HepG2 (cell line): Measurements from ENCODE around the gene TIMM44. TPM values are rescaled to one million over a fixed set of nuclear protein-coding genes. Genes with fewer than 3 reads are reported as not detected.

Experiments used
- ATAC-seq: fragments of 200-7000 bp; cut with Tn5 transposase; 3 replicates; pipeline ENCODE4 v1.9.1; 2020; ENCODE audit warnings: mild to moderate bottlenecking, moderate library complexity
- BruUV-seq: library from RNA; stranded (reverse); fragments of 400-500 nt; replicated peaks from 2 replicates; lab custom pipeline; 2021; lab: Mats Ljungman, UMichigan
- CTCF ChIA-PET: fragments of 300-600 bp; formaldehyde crosslinking; extraction: SDS; loops from one replicate; lab custom pipeline; 2021; ENCODE audit warnings: low total read pairs, inconsistent platforms, low intra/inter-chr PET ratio; lab: Yijun Ruan, JAX
- POLR2A ChIA-PET: fragments of 350-600 bp; sonication (Branson Sonifier 250); formaldehyde crosslinking; loops from one replicate; lab custom pipeline; 2020; ENCODE audit warnings: antibody characterized with exemption, inconsistent platforms; lab: Yijun Ruan, JAX
- DNase-seq: peaks from one replicate; pipeline ENCODE4 v3.0.0-alpha.2; 2015; ENCODE audit warnings: low spot score
- FAIRE-seq: peaks from 3 replicates; lab custom pipeline; 2011; peaks lifted over from hg19 to GRCh38; lab: Jason Lieb, UNC
- H2AFZ ChIP-seq: one replicate; pipeline ENCODE4 v1.6.1; 2011; ENCODE audit warnings: low read length, inconsistent platforms
- H3K27ac ChIP-seq: fragments of 300-600 bp; 3 replicates; pipeline ENCODE4 v1.8.0; 2011; ENCODE audit warnings: mixed run types, mild to moderate bottlenecking, mixed read lengths, low read length, inconsistent platforms; ENCODE audit not compliant: insufficient read depth; ENCODE audit errors: extremely low read length
- H3K27me3 ChIP-seq, 2 experiments: fragments of 200-600 bp in 1 of 2; 2 replicates in 1 of 2; 3 replicates in 1 of 2; pipeline versions ENCODE4 v1.6.0 to v1.8.0; 2011; ENCODE audit warnings: low read length in 2 of 2, mild to moderate bottlenecking in 2 of 2, moderate library complexity in 2 of 2, inconsistent platforms in 1 of 2; ENCODE audit not compliant: insufficient read depth in 2 of 2, control insufficient read depth in 1 of 2
- H3K36me3 ChIP-seq, 2 experiments: fragments of 200-600 bp in 1 of 2; replicated peaks in 1 of 2; 2 replicates in 1 of 2; 3 replicates in 1 of 2; pipeline versions ENCODE4 v1.5.1 to v1.8.0; 2011; ENCODE audit warnings: low read length in 2 of 2, inconsistent platforms in 1 of 2; ENCODE audit not compliant: insufficient read depth in 2 of 2, control insufficient read depth in 1 of 2
- H3K4me1 ChIP-seq: 2 replicates; pipeline ENCODE4 v1.5.1; 2012; ENCODE audit warnings: low read length, inconsistent platforms; ENCODE audit not compliant: insufficient read depth
- H3K4me2 ChIP-seq: 2 replicates; pipeline ENCODE4 v1.6.0; 2011; ENCODE audit warnings: low read depth, low read length, inconsistent platforms
- H3K4me3 ChIP-seq, 3 experiments: fragments of 200-600 bp in 1 of 3; sonication (generic), shearing (Covaris generic) in 1 of 3; replicated peaks in 1 of 3; 2 replicates each; pipeline ENCODE4 v1.5.1; 2011 to 2016; ENCODE audit warnings: low read length in 3 of 3, inconsistent platforms in 2 of 3, low read depth in 2 of 3, mild to moderate bottlenecking in 2 of 3, control low read depth in 1 of 3, mixed read lengths in 1 of 3; ENCODE audit not compliant: insufficient read depth in 1 of 3
- H3K79me2 ChIP-seq: one replicate; pipeline ENCODE4 v1.6.1; 2011; ENCODE audit warnings: low read length, inconsistent platforms; ENCODE audit not compliant: insufficient read depth
- H3K9ac ChIP-seq: 2 replicates; pipeline ENCODE4 v1.6.0; 2011; ENCODE audit warnings: mild to moderate bottlenecking, low read depth, low read length, inconsistent platforms; ENCODE audit not compliant: insufficient read depth
- H3K9me3 ChIP-seq: 2 replicates; pipeline ENCODE4 v1.5.1; 2012; ENCODE audit warnings: mild to moderate bottlenecking, low read length
- H4K20me1 ChIP-seq: 2 replicates; pipeline ENCODE4 v1.6.0; 2011; ENCODE audit warnings: inconsistent platforms, mild to moderate bottlenecking, low read length, moderate library complexity; ENCODE audit not compliant: insufficient read depth
- BRCA1 ChIP-seq: sonication (generic); formaldehyde crosslinking; IDR thresholded peaks from 2 replicates; pipeline ENCODE4 v1.4.0; 2020; ENCODE audit warnings: missing genetic modification reagents
- HOXD1 ChIP-seq: sonication (generic); formaldehyde crosslinking; IDR thresholded peaks from 2 replicates; pipeline ENCODE4 v1.5.0; 2020; ENCODE audit warnings: missing genetic modification reagents
- NPAS2 ChIP-seq: sonication (generic); formaldehyde crosslinking; IDR thresholded peaks from 2 replicates; pipeline ENCODE4 v1.8.0; 2022; ENCODE audit warnings: mild to moderate bottlenecking, missing genetic modification reagents, borderline replicate concordance
- PTBP1 ChIP-seq: fragments of 200-400 bp; formaldehyde crosslinking; IDR thresholded peaks from 2 replicates; pipeline ENCODE4 v1.6.1; 2018; ENCODE audit warnings: low read length, low read depth; ENCODE audit not compliant: poor library complexity, severe bottlenecking
- SIN3B ChIP-seq: fragments of 150-350 bp; IDR thresholded peaks from 2 replicates; pipeline ENCODE4 v1.6.1; 2014; ENCODE audit warnings: low read length
- SP140L ChIP-seq: sonication (generic); formaldehyde crosslinking; IDR thresholded peaks from 2 replicates; pipeline ENCODE4 v1.4.0; 2020; ENCODE audit warnings: missing genetic modification reagents, borderline replicate concordance
- ZNF20 ChIP-seq: sonication (generic); formaldehyde crosslinking; IDR thresholded peaks from 2 replicates; pipeline ENCODE4 v1.4.0; 2020; ENCODE audit warnings: mild to moderate bottlenecking, moderate library complexity, missing genetic modification reagents
- ZNF607 ChIP-seq: sonication (generic); formaldehyde crosslinking; IDR thresholded peaks from 2 replicates; pipeline ENCODE4 v1.5.1; 2020; ENCODE audit warnings: missing genetic modification reagents, mild to moderate bottlenecking, borderline replicate concordance
- ZSCAN21 ChIP-seq: sonication (generic); formaldehyde crosslinking; IDR thresholded peaks from 2 replicates; pipeline ENCODE4 v1.8.0; 2022; ENCODE audit warnings: mild to moderate bottlenecking, missing genetic modification reagents, moderate library complexity, borderline replicate concordance
- WGBS: methylation state at CpG from one replicate; pipeline ENCODE4 v1.1.6; 2017; ENCODE audit warnings: low lambda C conversion rate; 5-methylcytosine and 5-hydroxymethylcytosine counted together
- in situ Hi-C: cut with HindIII; loops from 2 replicates; pipeline ENCODE4 v1.10.0; 2017; ENCODE audit warnings: low pct_unique_long_range_greater_than_20kb; ENCODE audit not compliant: extremely low pct_ligation_motif_present
- intact Hi-C: fragments of 100-400 bp; cut with micrococcal nuclease; formaldehyde crosslinking; loops from one replicate; pipeline ENCODE4 v1.10.0; 2022; ENCODE audit not compliant: unreplicated experiment
- polyA plus RNA-seq, 8 experiments: library from polyadenylated mRNA; depleted of rRNA in 3 of 8; stranded (reverse) in 7 of 8; unstranded in 1 of 8; fragments of >200 nt; fragmentation: Illumina TruSeq in 4 of 8; extraction: Trizol in 4 of 8; gene quantifications; 2 replicates each; pipeline versions ENCODE4 v1.2.1 to v1.2.3, GENCODE V29; 2011 to 2016; ENCODE audit warnings: low read depth in 4 of 8, missing spikeins in 1 of 8, mixed read lengths in 1 of 8; ENCODE audit not compliant: insufficient read depth in 1 of 8
- total RNA-seq, 5 experiments: library from RNA; depleted of rRNA; stranded (reverse); fragments of >200 nt; fragmentation: Illumina TruSeq; extraction: Trizol; gene quantifications; 2 replicates each; pipeline ENCODE4 v1.2.3, GENCODE V29; 2016; ENCODE audit warnings: low read depth in 1 of 5
- TF ChIP-seq, protein P1 (sequence below): sonication (generic); formaldehyde crosslinking; IDR thresholded peaks from 2 replicates; pipeline ENCODE4 v1.9.0; 2021; ENCODE audit warnings: missing genetic modification reagents, borderline replicate concordance
- TF ChIP-seq, protein P2 (sequence below): sonication (generic); formaldehyde crosslinking; IDR thresholded peaks from 2 replicates; pipeline ENCODE4 v1.4.0; 2020; ENCODE audit warnings: missing genetic modification reagents
- TF ChIP-seq, protein P3 (sequence below): sonication (generic); formaldehyde crosslinking; IDR thresholded peaks from 2 replicates; pipeline ENCODE4 v1.8.1; 2022; ENCODE audit warnings: low read depth, mild to moderate bottlenecking, missing genetic modification reagents

The TIMM44 gene
- total and polyA plus RNA-seq, 2 of the 13 experiments (the other 11 are each of a cell fraction or from before 2014, with no cell fraction given), result 42.9 to 72.6 TPM

DNA sequence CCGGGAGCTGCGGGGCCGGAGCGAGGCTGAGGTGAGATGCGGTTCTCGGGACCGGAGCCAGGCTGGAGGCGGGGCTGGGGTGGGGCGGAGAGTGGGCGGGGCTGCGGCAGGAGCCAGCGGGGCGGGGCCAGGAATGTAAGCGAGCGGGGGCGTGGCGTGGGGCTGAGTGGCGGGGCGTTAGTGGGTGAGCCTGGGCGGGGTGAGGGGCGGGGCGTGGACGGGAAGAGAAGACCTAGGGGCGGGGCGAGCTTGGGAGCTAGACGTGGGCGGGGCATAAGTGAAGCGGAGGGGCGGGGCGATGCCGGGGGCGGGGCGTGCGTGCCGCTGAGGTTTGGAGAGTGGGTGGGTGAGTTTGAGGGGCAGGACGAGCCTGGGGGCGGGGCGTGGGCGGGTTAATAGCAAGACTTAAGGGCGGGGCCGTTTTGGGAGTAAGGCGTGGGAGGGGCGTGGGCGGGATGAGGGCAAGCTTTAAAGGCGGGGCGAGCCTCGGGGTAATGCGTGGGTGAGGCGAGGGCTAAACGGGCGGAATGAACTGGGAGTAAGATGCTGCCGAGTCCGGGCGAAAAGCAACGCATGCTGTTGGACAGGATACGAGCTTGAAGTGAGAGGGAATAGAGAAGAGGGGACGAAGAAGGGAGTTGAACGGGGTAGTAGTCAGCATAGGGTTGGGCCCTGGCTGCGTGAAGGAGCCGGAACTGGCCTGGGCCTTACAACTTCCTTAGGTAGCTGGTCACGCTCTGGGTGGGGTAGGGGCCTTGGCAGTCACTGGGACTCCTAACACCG is 22.8 kb downstream of the TIMM44 start (continued):
- no peak for TF ChIP-seq PTBP1

DNA sequence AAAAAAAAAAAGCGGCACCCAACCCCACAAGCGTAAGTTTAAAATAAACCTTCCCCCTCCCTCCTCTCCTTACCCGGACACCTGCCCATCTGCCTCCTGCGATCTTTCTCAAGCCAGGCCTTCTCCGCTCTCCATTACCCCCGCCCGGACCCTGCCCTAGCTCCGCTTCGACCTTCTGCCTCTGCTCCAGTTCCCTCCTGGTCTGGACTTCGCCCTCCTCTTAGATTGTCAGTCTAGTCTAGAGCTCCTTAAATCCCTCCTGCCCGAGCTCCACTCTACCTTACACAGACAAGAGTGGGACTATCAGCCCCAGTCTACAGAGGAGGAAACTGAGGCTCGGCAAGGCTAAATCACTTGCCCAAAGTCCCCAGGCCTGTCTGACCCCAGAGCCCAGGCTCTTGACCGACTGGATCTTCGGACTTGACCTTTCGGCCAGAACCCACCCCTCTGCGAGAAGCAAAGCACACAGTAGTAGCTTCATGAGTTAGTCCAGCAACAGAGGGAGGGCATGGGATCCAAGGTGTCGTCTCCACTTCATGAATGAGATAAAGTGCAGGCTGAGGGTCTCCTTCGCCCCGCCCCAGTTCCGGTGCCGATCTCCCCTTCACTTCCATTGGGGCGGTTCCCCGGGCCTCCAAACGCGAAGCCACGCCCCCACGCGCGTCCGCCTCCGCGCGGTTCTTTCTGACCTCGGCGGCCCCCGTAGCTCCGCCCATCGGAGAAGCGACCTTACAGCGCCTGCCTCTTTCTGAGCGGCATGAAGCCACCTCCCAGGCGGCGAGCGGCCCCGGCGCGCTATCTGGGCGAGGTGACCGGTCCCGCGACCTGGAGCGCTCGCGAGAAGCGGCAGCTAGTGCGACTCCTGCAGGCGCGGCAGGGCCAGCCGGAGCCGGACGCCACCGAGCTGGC is 23.6 kb downstream of the TIMM44 start, which contains the start of gene SNAPC2:
TSS of gene SNAPC2 (plus strand) at position 729 of the 909 bp plus-strand sequence. CDS start at position 758, 29 bp downstream.
- intact Hi-C loops, result no loop called here
- H3K4me3 ChIP-seq, result peak within 1 kb of the TSS; percentile 85 to 89 (median 87)
- WGBS, result 2% methylated on average over 33 of the region's 62 CpGs
- H3K9me3 ChIP-seq, result no peaks in the 10 kb centered on the region
- peaks cover 5% of the 10 kb centered on the region; the same call in 1 of the 2 replicates for H4K20me1 ChIP-seq
- FAIRE-seq (peak; percentile 63), ATAC-seq (peak; percentile 53), DNase-seq (peak; percentile 89)
- ChIA-PET POLR2A (interaction anchor here (0.6 to 6.4 kb wide), 21 partner anchors 9 to 1199 kb away, joined by 3 to 85 read pairs (median 8); partner anchors contain the start of genes C3, LRRC8E, MAP2K7 and TIMM44), CTCF (interaction anchor here (1.4 to 1.7 kb wide), 2 partner anchors 51 to 67 kb away, joined by 3 to 5 read pairs; no protein-coding TSS in a partner anchor)
- peak within 1 kb of the TSS; percentile 91 for H3K4me2 ChIP-seq
- peak within 1 kb of the TSS; percentile 92 for H3K27ac ChIP-seq
- H3K79me2 ChIP-seq, result no peaks in the 10 kb centered on the region
- H3K4me1 ChIP-seq, result peaks cover 41% of the 10 kb centered on the region
- peaks cover 5 to 10% of the 10 kb centered on the region in 2 experiments; a peak in 2 of 5 replicates for H3K36me3 ChIP-seq
- in situ Hi-C loops, result loop anchor here (5.0 kb wide), 1 partner anchor 68 kb away; no protein-coding TSS in a partner anchor
- H3K9ac ChIP-seq, result peak within 1 kb of the TSS; percentile 86
- TSS peak; percentile 84 for BruUV-seq
- H2AFZ ChIP-seq, result no peak within 1 kb of the TSS
- no peaks in the 10 kb centered on the region; a peak in 1 of 5 replicates for H3K27me3 ChIP-seq
- TF ChIP-seq ZNF607 (CRISPR knock-in tag) (peak; percentile 47; the same call in 1 of the 2 replicates), SIN3B (no peak), NPAS2 (no peak), BRCA1 (CRISPR knock-in tag) (peak; percentile 46; the same call in 1 of the 2 replicates), SP140L (CRISPR knock-in tag) (no peak), ZNF20 (no peak), ZSCAN21 (peak; percentile 75), HOXD1 (peak; percentile 62)
- TF ChIP-seq, protein P1, sequence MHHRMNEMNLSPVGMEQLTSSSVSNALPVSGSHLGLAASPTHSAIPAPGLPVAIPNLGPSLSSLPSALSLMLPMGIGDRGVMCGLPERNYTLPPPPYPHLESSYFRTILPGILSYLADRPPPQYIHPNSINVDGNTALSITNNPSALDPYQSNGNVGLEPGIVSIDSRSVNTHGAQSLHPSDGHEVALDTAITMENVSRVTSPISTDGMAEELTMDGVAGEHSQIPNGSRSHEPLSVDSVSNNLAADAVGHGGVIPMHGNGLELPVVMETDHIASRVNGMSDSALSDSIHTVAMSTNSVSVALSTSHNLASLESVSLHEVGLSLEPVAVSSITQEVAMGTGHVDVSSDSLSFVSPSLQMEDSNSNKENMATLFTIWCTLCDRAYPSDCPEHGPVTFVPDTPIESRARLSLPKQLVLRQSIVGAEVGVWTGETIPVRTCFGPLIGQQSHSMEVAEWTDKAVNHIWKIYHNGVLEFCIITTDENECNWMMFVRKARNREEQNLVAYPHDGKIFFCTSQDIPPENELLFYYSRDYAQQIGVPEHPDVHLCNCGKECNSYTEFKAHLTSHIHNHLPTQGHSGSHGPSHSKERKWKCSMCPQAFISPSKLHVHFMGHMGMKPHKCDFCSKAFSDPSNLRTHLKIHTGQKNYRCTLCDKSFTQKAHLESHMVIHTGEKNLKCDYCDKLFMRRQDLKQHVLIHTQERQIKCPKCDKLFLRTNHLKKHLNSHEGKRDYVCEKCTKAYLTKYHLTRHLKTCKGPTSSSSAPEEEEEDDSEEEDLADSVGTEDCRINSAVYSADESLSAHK (CRISPR knock-in tag), result no peak
- TF ChIP-seq, protein P2, sequence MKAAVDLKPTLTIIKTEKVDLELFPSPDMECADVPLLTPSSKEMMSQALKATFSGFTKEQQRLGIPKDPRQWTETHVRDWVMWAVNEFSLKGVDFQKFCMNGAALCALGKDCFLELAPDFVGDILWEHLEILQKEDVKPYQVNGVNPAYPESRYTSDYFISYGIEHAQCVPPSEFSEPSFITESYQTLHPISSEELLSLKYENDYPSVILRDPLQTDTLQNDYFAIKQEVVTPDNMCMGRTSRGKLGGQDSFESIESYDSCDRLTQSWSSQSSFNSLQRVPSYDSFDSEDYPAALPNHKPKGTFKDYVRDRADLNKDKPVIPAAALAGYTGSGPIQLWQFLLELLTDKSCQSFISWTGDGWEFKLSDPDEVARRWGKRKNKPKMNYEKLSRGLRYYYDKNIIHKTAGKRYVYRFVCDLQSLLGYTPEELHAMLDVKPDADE (CRISPR knock-in tag), result no peak
- TF ChIP-seq, protein P3, sequence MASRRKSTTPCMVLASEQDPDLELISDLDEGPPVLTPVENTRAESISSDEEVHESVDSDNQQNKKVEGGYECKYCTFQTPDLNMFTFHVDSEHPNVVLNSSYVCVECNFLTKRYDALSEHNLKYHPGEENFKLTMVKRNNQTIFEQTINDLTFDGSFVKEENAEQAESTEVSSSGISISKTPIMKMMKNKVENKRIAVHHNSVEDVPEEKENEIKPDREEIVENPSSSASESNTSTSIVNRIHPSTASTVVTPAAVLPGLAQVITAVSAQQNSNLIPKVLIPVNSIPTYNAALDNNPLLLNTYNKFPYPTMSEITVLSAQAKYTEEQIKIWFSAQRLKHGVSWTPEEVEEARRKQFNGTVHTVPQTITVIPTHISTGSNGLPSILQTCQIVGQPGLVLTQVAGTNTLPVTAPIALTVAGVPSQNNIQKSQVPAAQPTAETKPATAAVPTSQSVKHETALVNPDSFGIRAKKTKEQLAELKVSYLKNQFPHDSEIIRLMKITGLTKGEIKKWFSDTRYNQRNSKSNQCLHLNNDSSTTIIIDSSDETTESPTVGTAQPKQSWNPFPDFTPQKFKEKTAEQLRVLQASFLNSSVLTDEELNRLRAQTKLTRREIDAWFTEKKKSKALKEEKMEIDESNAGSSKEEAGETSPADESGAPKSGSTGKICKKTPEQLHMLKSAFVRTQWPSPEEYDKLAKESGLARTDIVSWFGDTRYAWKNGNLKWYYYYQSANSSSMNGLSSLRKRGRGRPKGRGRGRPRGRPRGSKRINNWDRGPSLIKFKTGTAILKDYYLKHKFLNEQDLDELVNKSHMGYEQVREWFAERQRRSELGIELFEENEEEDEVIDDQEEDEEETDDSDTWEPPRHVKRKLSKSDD (CRISPR knock-in tag), result 0 out of 2 replicates have a peak, but pooled peaks have one; percentile 33
